ENCODE data around the gene MAST1.
"Not testable (repeated sequence)": the region's sequence is repeated elsewhere in the genome, so short reads cannot be mapped to it uniquely, and the experiment has no call there.

The MAST1 gene

GRCh38 chr19:12804051-12804450 is 34.3 kb upstream of the MAST1 start:
- Histone ChIP-seq H3K36me3 (ENCODE audit: insufficient read depth, low read length) (peaks cover 21% of the 10 kb centered on the region), H3K27ac (ENCODE audit: low read depth, low read length) (no peak overlapping the region), H3K27me3 (ENCODE audit: control insufficient read depth in 1 of 2, insufficient read depth in 2 of 2, low read length in 2 of 2) (no peaks in the 10 kb centered on the region), H3K9me3 (ENCODE audit: low read length) (no peaks in the 10 kb centered on the region), H3K4me3 (ENCODE audit: low read depth in 1 of 2, low read length in 2 of 2) (no peak overlapping the region), H3K4me1 (ENCODE audit: insufficient read depth, low read length) (peaks cover 29% of the 10 kb centered on the region), H3K9ac (ENCODE audit: low read length) (no peak overlapping the region)

- Histone ChIP-seq H3K27ac (ENCODE audit: low read depth, low read length) (peak within 1 kb of the TSS; percentile 67), H3K9me3 (ENCODE audit: low read length) (no peaks in the 10 kb centered on the region), H3K4me3 (ENCODE audit: low read depth in 1 of 2, low read length in 2 of 2) (peak within 1 kb of the TSS; percentile 55 to 72), H3K36me3 (ENCODE audit: insufficient read depth, low read length) (peaks cover 5% of the 10 kb centered on the region), H3K4me1 (ENCODE audit: insufficient read depth, low read length) (peaks cover 18% of the 10 kb centered on the region), H3K27me3 (ENCODE audit: control insufficient read depth in 1 of 2, insufficient read depth in 2 of 2, low read length in 2 of 2) (no peaks in the 10 kb centered on the region), H3K9ac (ENCODE audit: low read length) (peak within 1 kb of the TSS; percentile 42)
Measured at GRCh38 chr19:12806242-12807081, 31.9 kb upstream of the MAST1 start, which contains the start of gene RNASEH2A. Gene RNASEH2A, plus strand, starts transcription at chr19:12806584. Its CDS starts 90 bp downstream, at chr19:12806674.

- Histone ChIP-seq H3K36me3 (ENCODE audit: insufficient read depth, low read length) (no peaks in the 10 kb centered on the region), H3K4me3 (ENCODE audit: low read depth in 1 of 2, low read length in 2 of 2) (no peak overlapping the region), H3K27me3 (ENCODE audit: control insufficient read depth in 1 of 2, insufficient read depth in 2 of 2, low read length in 2 of 2) (no peaks in the 10 kb centered on the region), H3K4me1 (ENCODE audit: insufficient read depth, low read length) (no peaks in the 10 kb centered on the region), H3K27ac (ENCODE audit: low read depth, low read length) (no peak overlapping the region), H3K9me3 (ENCODE audit: low read length) (no peaks in the 10 kb centered on the region), H3K9ac (ENCODE audit: low read length) (no peak overlapping the region)
Measured at GRCh38 chr19:12815088-12815487, 23.2 kb upstream of the MAST1 start.

GRCh38 chr19:12817188-12817587 is 21.1 kb upstream of the MAST1 start:
- not testable (repeated sequence) for H3K9ac ChIP-seq (ENCODE audit: low read length); H3K27ac ChIP-seq (ENCODE audit: low read depth, low read length); H3K4me3 ChIP-seq (ENCODE audit: low read depth in 1 of 2, low read length in 2 of 2); H3K27me3 ChIP-seq (ENCODE audit: control insufficient read depth in 1 of 2, insufficient read depth in 2 of 2, low read length in 2 of 2); H3K4me1 ChIP-seq (ENCODE audit: insufficient read depth, low read length); H3K36me3 ChIP-seq (ENCODE audit: insufficient read depth, low read length); H3K9me3 ChIP-seq (ENCODE audit: low read length)

- not testable (repeated sequence) for H3K36me3 ChIP-seq (ENCODE audit: insufficient read depth, low read length); H3K9ac ChIP-seq (ENCODE audit: low read length); H3K27ac ChIP-seq (ENCODE audit: low read depth, low read length); H3K4me1 ChIP-seq (ENCODE audit: insufficient read depth, low read length); H3K4me3 ChIP-seq (ENCODE audit: low read depth in 1 of 2, low read length in 2 of 2); H3K9me3 ChIP-seq (ENCODE audit: low read length); H3K27me3 ChIP-seq (ENCODE audit: control insufficient read depth in 1 of 2, insufficient read depth in 2 of 2, low read length in 2 of 2)
Measured at GRCh38 chr19:12817810-12818209, 20.5 kb upstream of the MAST1 start.

- no peak overlapping the region for H3K4me3 ChIP-seq (ENCODE audit: low read depth in 1 of 2, low read length in 2 of 2)
- no peak overlapping the region for H3K27ac ChIP-seq (ENCODE audit: low read depth, low read length)
- no peaks in the 10 kb centered on the region for H3K36me3 ChIP-seq (ENCODE audit: insufficient read depth, low read length)
- H3K9me3 ChIP-seq (ENCODE audit: low read length): no peaks in the 10 kb centered on the region
- H3K9ac ChIP-seq (ENCODE audit: low read length): no peak overlapping the region
- peaks cover 14 to 19% of the 10 kb centered on the region in 2 donors for H3K27me3 ChIP-seq (ENCODE audit: control insufficient read depth in 1 of 2, insufficient read depth in 2 of 2, low read length in 2 of 2)
- H3K4me1 ChIP-seq (ENCODE audit: insufficient read depth, low read length): no peaks in the 10 kb centered on the region
Measured at GRCh38 chr19:12821761-12822160, 16.6 kb upstream of the MAST1 start.

- Histone ChIP-seq H3K4me3 (ENCODE audit: low read depth in 1 of 2, low read length in 2 of 2) (no peak overlapping the region), H3K27me3 (ENCODE audit: control insufficient read depth in 1 of 2, insufficient read depth in 2 of 2, low read length in 2 of 2) (peaks cover 34 to 47% of the 10 kb centered on the region in 2 donors), H3K36me3 (ENCODE audit: insufficient read depth, low read length) (no peaks in the 10 kb centered on the region), H3K9me3 (ENCODE audit: low read length) (no peaks in the 10 kb centered on the region), H3K9ac (ENCODE audit: low read length) (no peak overlapping the region), H3K4me1 (ENCODE audit: insufficient read depth, low read length) (no peaks in the 10 kb centered on the region), H3K27ac (ENCODE audit: low read depth, low read length) (no peak overlapping the region)
Measured at GRCh38 chr19:12825254-12826131, 12.8 kb upstream of the MAST1 start.

- no peak overlapping the region for H3K4me3 ChIP-seq (ENCODE audit: low read depth in 1 of 2, low read length in 2 of 2)
- peaks cover 7% of the 10 kb centered on the region for H3K4me1 ChIP-seq (ENCODE audit: insufficient read depth, low read length)
- no peaks in the 10 kb centered on the region for H3K36me3 ChIP-seq (ENCODE audit: insufficient read depth, low read length)
- no peak overlapping the region for H3K9ac ChIP-seq (ENCODE audit: low read length)
- H3K9me3 ChIP-seq (ENCODE audit: low read length): no peaks in the 10 kb centered on the region
- H3K27ac ChIP-seq (ENCODE audit: low read depth, low read length): no peak overlapping the region
- peaks cover 63 to 77% of the 10 kb centered on the region in 2 donors for H3K27me3 ChIP-seq (ENCODE audit: control insufficient read depth in 1 of 2, insufficient read depth in 2 of 2, low read length in 2 of 2)
Measured at GRCh38 chr19:12828494-12828893, 9.8 kb upstream of the MAST1 start.

GRCh38 chr19:12833418-12833737 is 4.9 kb upstream of the MAST1 start:
- Histone ChIP-seq H3K27ac (ENCODE audit: low read depth, low read length) (no peak overlapping the region), H3K27me3 (ENCODE audit: control insufficient read depth in 1 of 2, insufficient read depth in 2 of 2, low read length in 2 of 2) (peaks cover 84 to 89% of the 10 kb centered on the region in 2 donors), H3K4me3 (ENCODE audit: low read depth in 1 of 2, low read length in 2 of 2) (no peak overlapping the region)

GRCh38 chr19:12833738-12834565 is 4.4 kb upstream of the MAST1 start:
- H3K27me3 ChIP-seq (ENCODE audit: control insufficient read depth in 1 of 2, insufficient read depth in 2 of 2, low read length in 2 of 2): peaks cover 82 to 92% of the 10 kb centered on the region in 2 donors
- H3K36me3 ChIP-seq (ENCODE audit: insufficient read depth, low read length): no peaks in the 10 kb centered on the region
- peak overlapping the region in 1 of 2 donors; percentile 28 for H3K4me3 ChIP-seq (ENCODE audit: low read depth in 1 of 2, low read length in 2 of 2)
- no peak overlapping the region for H3K9ac ChIP-seq (ENCODE audit: low read length)
- H3K27ac ChIP-seq (ENCODE audit: low read depth, low read length): no peak overlapping the region
- H3K4me1 ChIP-seq (ENCODE audit: insufficient read depth, low read length): peaks cover 7% of the 10 kb centered on the region
- H3K9me3 ChIP-seq (ENCODE audit: low read length): no peaks in the 10 kb centered on the region

More at GRCh38 chr19:12833418-12833737, 4.9 kb upstream of the MAST1 start:
- no peak overlapping the region for H3K9ac ChIP-seq (ENCODE audit: low read length)
- H3K9me3 ChIP-seq (ENCODE audit: low read length): no peaks in the 10 kb centered on the region
- no peaks in the 10 kb centered on the region for H3K36me3 ChIP-seq (ENCODE audit: insufficient read depth, low read length)
- peaks cover 7% of the 10 kb centered on the region for H3K4me1 ChIP-seq (ENCODE audit: insufficient read depth, low read length)

- peaks cover 7% of the 10 kb centered on the region for H3K4me1 ChIP-seq (ENCODE audit: insufficient read depth, low read length)
- H3K36me3 ChIP-seq (ENCODE audit: insufficient read depth, low read length): no peaks in the 10 kb centered on the region
- no peak within 1 kb of the TSS for H3K9ac ChIP-seq (ENCODE audit: low read length)
- H3K27ac ChIP-seq (ENCODE audit: low read depth, low read length): no peak within 1 kb of the TSS
- H3K4me3 ChIP-seq (ENCODE audit: low read depth in 1 of 2, low read length in 2 of 2): peak within 1 kb of the TSS in 1 of 2 donors; percentile 28
- peaks cover 85 to 92% of the 10 kb centered on the region in 2 donors for H3K27me3 ChIP-seq (ENCODE audit: control insufficient read depth in 1 of 2, insufficient read depth in 2 of 2, low read length in 2 of 2)
- no peaks in the 10 kb centered on the region for H3K9me3 ChIP-seq (ENCODE audit: low read length)
Measured at GRCh38 chr19:12834566-12834943, 3.8 kb upstream of the MAST1 start, which contains the start of gene RTBDN. Gene RTBDN, minus strand, starts transcription at chr19:12834579. Its CDS starts 4,600 bp downstream, at chr19:12829979.

Data from muscle layer of colon (tissue), 2 donors.